Measurements from ENCODE around the gene LTBP1.

LTBP1 gene

GRCh38 chr2:33312355-33312754 is 365.6 kb downstream of the LTBP1 start:
- Histone ChIP-seq H2AFZ (ENCODE audit: low read depth) (no peak overlapping the region), H3K4me1 (ENCODE audit: low read depth, poor library complexity, severe bottlenecking) (no peaks in the 10 kb centered on the region), H3K27ac (no peak overlapping the region), H3K36me3 (ENCODE audit: insufficient read depth) (no peaks in the 10 kb centered on the region), H3K9ac (no peak overlapping the region), H3K4me3 (IDR thresholded peaks at IDR 0.05; ENCODE audit: insufficient read depth, low read depth, low read length) (no peak overlapping the region), H3K4me2 (no peak overlapping the region), H4K20me1 (ENCODE audit: insufficient read depth) (no peaks in the 10 kb centered on the region), H3K27me3 (ENCODE audit: insufficient read depth, low read depth) (no peaks in the 10 kb centered on the region), H3K79me2 (ENCODE audit: insufficient read depth, low read depth) (no peaks in the 10 kb centered on the region)
- no peak for TF ChIP-seq CTCF (conservative IDR thresholded peaks at IDR 0.05; ENCODE audit: low read depth, low read length)

- Histone ChIP-seq H3K9ac (no peak overlapping the region), H3K27ac (no peak overlapping the region), H4K20me1 (ENCODE audit: insufficient read depth) (no peaks in the 10 kb centered on the region), H3K4me2 (no peak overlapping the region), H3K27me3 (ENCODE audit: insufficient read depth, low read depth) (no peaks in the 10 kb centered on the region), H3K79me2 (ENCODE audit: insufficient read depth, low read depth) (no peaks in the 10 kb centered on the region), H3K4me3 (IDR thresholded peaks at IDR 0.05; ENCODE audit: insufficient read depth, low read depth, low read length) (no peak overlapping the region), H2AFZ (ENCODE audit: low read depth) (no peak overlapping the region), H3K36me3 (ENCODE audit: insufficient read depth) (no peaks in the 10 kb centered on the region), H3K4me1 (ENCODE audit: low read depth, poor library complexity, severe bottlenecking) (no peaks in the 10 kb centered on the region)
- no peak for TF ChIP-seq CTCF (conservative IDR thresholded peaks at IDR 0.05; ENCODE audit: low read depth, low read length)
Measured at GRCh38 chr2:33313039-33313438, 366.3 kb downstream of the LTBP1 start.

- no peak overlapping the region for H3K4me3 ChIP-seq (IDR thresholded peaks at IDR 0.05; ENCODE audit: insufficient read depth, low read depth, low read length)
- H2AFZ ChIP-seq (ENCODE audit: low read depth), result no peak overlapping the region
Measured at GRCh38 chr2:33314541-33314940, 367.8 kb downstream of the LTBP1 start.

GRCh38 chr2:33316328-33316727 is 369.6 kb downstream of the LTBP1 start:
- Histone ChIP-seq H3K4me3 (IDR thresholded peaks at IDR 0.05; ENCODE audit: insufficient read depth, low read depth, low read length) (no peak overlapping the region), H3K36me3 (ENCODE audit: insufficient read depth) (no peaks in the 10 kb centered on the region), H3K79me2 (ENCODE audit: insufficient read depth, low read depth) (no peaks in the 10 kb centered on the region), H3K4me2 (no peak overlapping the region), H3K27me3 (ENCODE audit: insufficient read depth, low read depth) (no peaks in the 10 kb centered on the region), H3K4me1 (ENCODE audit: low read depth, poor library complexity, severe bottlenecking) (peaks cover 17% of the 10 kb centered on the region), H2AFZ (ENCODE audit: low read depth) (no peak overlapping the region), H3K9ac (no peak overlapping the region), H4K20me1 (ENCODE audit: insufficient read depth) (no peaks in the 10 kb centered on the region), H3K27ac (no peak overlapping the region)
- no peak for TF ChIP-seq CTCF (conservative IDR thresholded peaks at IDR 0.05; ENCODE audit: low read depth, low read length)

More at GRCh38 chr2:33314541-33314940, 367.8 kb downstream of the LTBP1 start:
- no peak overlapping the region for H3K4me2 ChIP-seq
- H3K27me3 ChIP-seq (ENCODE audit: insufficient read depth, low read depth), result no peaks in the 10 kb centered on the region
- no peaks in the 10 kb centered on the region for H4K20me1 ChIP-seq (ENCODE audit: insufficient read depth)
- no peak for TF ChIP-seq CTCF (conservative IDR thresholded peaks at IDR 0.05; ENCODE audit: low read depth, low read length)
- no peak overlapping the region for H3K27ac ChIP-seq
- H3K36me3 ChIP-seq (ENCODE audit: insufficient read depth), result no peaks in the 10 kb centered on the region
- H3K79me2 ChIP-seq (ENCODE audit: insufficient read depth, low read depth), result no peaks in the 10 kb centered on the region
- H3K9ac ChIP-seq, result no peak overlapping the region
- no peaks in the 10 kb centered on the region for H3K4me1 ChIP-seq (ENCODE audit: low read depth, poor library complexity, severe bottlenecking)

All from KMS-11 (cell line).